ENCODE measurements around the gene SERPINA9.

GRCh38 chr14:94445003-94445402 lies 31.0 kb downstream of the SERPINA9 start:
- TF ChIP-seq CTCF (IDR thresholded peaks at IDR 0.05) = no peak
- no peak for TF ChIP-seq POLR2A (IDR thresholded peaks at IDR 0.05)

Data from Peyer's patch (tissue), 4 donors.